Calu3 (cell line): Measurements from ENCODE around the gene DDX54. TPM values are rescaled to one million over a fixed set of nuclear protein-coding genes. Genes with fewer than 3 reads are reported as not detected.

Source experiments
- BruUV-seq: library from RNA; stranded (reverse); fragments of 400-500 nt; replicated peaks from 2 replicates; lab custom pipeline; 2021; lab: Mats Ljungman, UMichigan
- CTCF ChIA-PET: fragments of 300-600 bp; sonication (Branson Sonifier 250); formaldehyde crosslinking; loops from one replicate; lab custom pipeline; 2022; ENCODE audit warnings: antibody characterized with exemption; lab: Charles Lee
- DNase-seq: peaks from one replicate; pipeline ENCODE4 v3.0.0; 2022
- H3K27ac Mint-ChIP-seq: one replicate; pipeline ENCODE4 v1.8.0; 2022; ENCODE audit warnings: mixed read lengths; ENCODE audit not compliant: unreplicated experiment
- H3K27me3 Mint-ChIP-seq: one replicate; pipeline ENCODE4 v1.8.0; 2022; ENCODE audit warnings: mixed read lengths; ENCODE audit not compliant: unreplicated experiment
- H3K36me3 Mint-ChIP-seq: one replicate; pipeline ENCODE4 v1.8.0; 2022; ENCODE audit warnings: mild to moderate bottlenecking, moderate library complexity, mixed read lengths; ENCODE audit not compliant: insufficient read depth, unreplicated experiment
- H3K4me1 Mint-ChIP-seq: one replicate; pipeline ENCODE4 v1.8.0; 2022; ENCODE audit warnings: mild to moderate bottlenecking, low read depth, mixed read lengths; ENCODE audit not compliant: unreplicated experiment
- H3K4me3 Mint-ChIP-seq: one replicate; pipeline ENCODE4 v1.8.0; 2022; ENCODE audit warnings: mild to moderate bottlenecking, low read depth, moderate library complexity, mixed read lengths; ENCODE audit not compliant: unreplicated experiment
- H3K9me3 Mint-ChIP-seq: one replicate; pipeline ENCODE4 v1.8.0; 2022; ENCODE audit warnings: low read depth, mixed read lengths; ENCODE audit not compliant: unreplicated experiment
- intact Hi-C: fragments of 100-400 bp; cut with micrococcal nuclease; formaldehyde crosslinking; loops from one replicate; pipeline ENCODE4 v1.10.0; 2022; ENCODE audit not compliant: unreplicated experiment
- total RNA-seq: library from RNA; stranded (reverse); gene quantifications from 2 replicates; pipeline ENCODE4 v1.2.3, GENCODE V29; 2022
- TF ChIP-seq, protein P1 (sequence below): fragments of 200-600 bp; IDR thresholded peaks from one replicate; pipeline ENCODE4 v1.8.0; 2022; ENCODE audit warnings: antibody characterized with exemption; ENCODE audit not compliant: unreplicated experiment

DDX54 gene
- total RNA-seq, 1 experiment from 2014 or later: 104 TPM

GRCh38 chr12:113186033-113186365, 721 bp upstream of the DDX54 start:
- BruUV-seq: no TSS peak
- H3K9me3 Mint-ChIP-seq: no peaks in the 10 kb centered on the region
- CTCF ChIA-PET: interaction anchor here (1.1 kb wide), 1 partner anchor 35 kb away, joined by 4 read pairs; the partner anchor contains the start of gene TPCN1
- TF ChIP-seq, protein P1, sequence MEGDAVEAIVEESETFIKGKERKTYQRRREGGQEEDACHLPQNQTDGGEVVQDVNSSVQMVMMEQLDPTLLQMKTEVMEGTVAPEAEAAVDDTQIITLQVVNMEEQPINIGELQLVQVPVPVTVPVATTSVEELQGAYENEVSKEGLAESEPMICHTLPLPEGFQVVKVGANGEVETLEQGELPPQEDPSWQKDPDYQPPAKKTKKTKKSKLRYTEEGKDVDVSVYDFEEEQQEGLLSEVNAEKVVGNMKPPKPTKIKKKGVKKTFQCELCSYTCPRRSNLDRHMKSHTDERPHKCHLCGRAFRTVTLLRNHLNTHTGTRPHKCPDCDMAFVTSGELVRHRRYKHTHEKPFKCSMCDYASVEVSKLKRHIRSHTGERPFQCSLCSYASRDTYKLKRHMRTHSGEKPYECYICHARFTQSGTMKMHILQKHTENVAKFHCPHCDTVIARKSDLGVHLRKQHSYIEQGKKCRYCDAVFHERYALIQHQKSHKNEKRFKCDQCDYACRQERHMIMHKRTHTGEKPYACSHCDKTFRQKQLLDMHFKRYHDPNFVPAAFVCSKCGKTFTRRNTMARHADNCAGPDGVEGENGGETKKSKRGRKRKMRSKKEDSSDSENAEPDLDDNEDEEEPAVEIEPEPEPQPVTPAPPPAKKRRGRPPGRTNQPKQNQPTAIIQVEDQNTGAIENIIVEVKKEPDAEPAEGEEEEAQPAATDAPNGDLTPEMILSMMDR: no peak
- H3K27ac Mint-ChIP-seq: peak overlapping the region; percentile 78
- H3K36me3 Mint-ChIP-seq: peaks cover 72% of the 10 kb centered on the region
- DNase-seq: no peak
- H3K4me3 Mint-ChIP-seq: peak overlapping the region; percentile 99
- intact Hi-C loops: no loop called here
- H3K27me3 Mint-ChIP-seq: no peaks in the 10 kb centered on the region
- H3K4me1 Mint-ChIP-seq: peaks cover 19% of the 10 kb centered on the region

DNA sequence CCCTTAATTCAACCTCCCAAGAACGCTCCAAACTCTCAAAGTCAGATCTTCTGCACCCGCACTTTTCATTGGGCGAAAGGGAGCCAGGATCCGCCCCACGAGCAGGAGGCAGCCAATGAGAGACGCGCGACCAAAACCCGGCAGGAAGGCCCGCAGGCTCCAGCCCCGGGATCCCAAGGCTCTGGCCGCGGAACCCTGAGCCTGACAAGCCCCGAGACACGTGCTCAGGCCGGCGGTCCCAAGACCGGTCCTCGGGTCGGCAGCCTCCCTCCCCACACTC, 438 bp downstream of the DDX54 start:
- DNase-seq: peak; percentile 93
- peak overlapping the region; percentile 95 for H3K27ac Mint-ChIP-seq
- peak overlapping the region; percentile 99 for H3K4me3 Mint-ChIP-seq
- H3K4me1 Mint-ChIP-seq: peaks cover 19% of the 10 kb centered on the region
- no peaks in the 10 kb centered on the region for H3K9me3 Mint-ChIP-seq
- TF ChIP-seq, protein P1: no peak
- no TSS peak for BruUV-seq
- H3K36me3 Mint-ChIP-seq: peaks cover 71% of the 10 kb centered on the region
- no peaks in the 10 kb centered on the region for H3K27me3 Mint-ChIP-seq
- intact Hi-C loops: no loop called here
- CTCF ChIA-PET: interaction anchor here (0.5 to 0.6 kb wide), 3 partner anchors 12 to 206 kb away, joined by 3 to 7 read pairs (median 5); partner anchors contain the start of gene OAS2

DNA sequence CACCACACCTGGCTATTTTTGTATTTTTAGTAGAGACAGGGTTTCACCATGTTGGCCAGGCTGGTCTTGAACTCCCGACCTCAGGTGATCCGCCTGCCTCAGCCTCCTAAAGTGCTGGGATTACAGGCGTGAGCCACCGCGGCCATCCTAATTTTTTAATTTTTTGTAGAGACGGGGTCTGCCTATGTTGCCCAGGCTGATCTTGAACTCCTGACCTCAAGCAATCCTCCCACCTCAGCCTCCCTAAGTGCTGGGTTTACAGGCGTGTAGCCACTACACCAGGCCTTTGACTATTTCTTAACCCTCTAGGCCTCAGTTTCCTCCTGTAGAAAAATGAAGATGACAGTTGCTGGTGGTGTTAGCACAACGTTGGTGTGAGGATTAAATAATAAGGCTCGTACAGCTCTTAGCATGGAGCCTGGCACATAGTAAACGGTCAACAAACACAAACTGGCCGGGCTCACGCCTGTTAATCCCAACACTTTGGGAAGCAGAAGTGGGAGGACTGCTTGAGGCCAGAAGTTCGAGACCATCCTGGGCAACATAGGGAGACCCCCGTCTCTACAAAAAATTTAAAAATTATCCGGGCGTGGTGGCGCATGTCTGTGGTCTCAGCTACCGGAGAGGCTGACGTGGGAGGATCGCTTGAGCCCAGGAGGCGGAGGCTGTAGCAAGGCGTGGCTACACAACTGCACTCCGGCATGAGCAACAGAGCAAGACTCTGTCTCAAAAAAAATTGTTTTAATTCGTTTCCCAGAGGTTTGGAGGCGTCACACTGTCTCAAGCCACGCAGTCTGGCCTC, 979 bp downstream of the DDX54 start:
- Mint-ChIP-seq H3K4me1 (peaks cover 19% of the 10 kb centered on the region), H3K9me3 (no peaks in the 10 kb centered on the region), H3K27me3 (no peaks in the 10 kb centered on the region), H3K36me3 (peaks cover 73% of the 10 kb centered on the region), H3K27ac (peak overlapping the region; percentile 95), H3K4me3 (peak overlapping the region; percentile 99)
- TF ChIP-seq, protein P1: no peak
- intact Hi-C loops: no loop called here
- no TSS peak for BruUV-seq
- CTCF ChIA-PET: interaction anchor here (0.6 kb wide), 2 partner anchors 37 to 1985 kb away, joined by 3 to 4 read pairs; partner anchors contain the start of gene TPCN1
- DNase-seq: no peak

DNA sequence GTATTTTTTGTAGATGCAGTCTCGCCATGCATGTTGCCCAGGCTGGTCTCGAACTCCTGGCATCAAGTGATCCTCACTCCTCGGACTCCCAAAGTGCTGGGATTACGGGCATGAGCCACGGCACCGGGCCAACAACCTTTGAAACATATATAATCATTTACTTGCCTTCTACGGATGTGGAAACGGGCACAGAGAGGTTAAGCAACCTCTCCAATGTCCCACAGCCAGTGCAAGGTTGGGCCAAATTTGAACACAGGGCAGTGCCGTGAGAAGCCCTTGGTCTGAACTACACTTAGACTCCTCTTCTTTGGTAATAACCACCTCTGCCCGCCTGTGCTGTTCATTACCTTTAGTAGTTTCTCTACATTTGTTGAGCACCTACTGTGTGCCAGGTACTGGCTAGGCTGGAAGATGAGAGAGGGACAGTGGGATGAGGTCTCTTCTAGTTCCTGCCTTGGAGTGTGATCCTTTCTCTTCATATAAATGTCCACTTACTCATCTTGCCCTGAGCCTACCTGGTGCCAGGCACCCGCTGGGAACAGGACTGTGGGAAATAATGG, 2.2 kb downstream of the DDX54 start:
- intact Hi-C loops: no loop called here
- Mint-ChIP-seq H3K4me1 (peaks cover 19% of the 10 kb centered on the region), H3K27me3 (no peaks in the 10 kb centered on the region), H3K4me3 (peak overlapping the region; percentile 99), H3K9me3 (no peaks in the 10 kb centered on the region), H3K27ac (no peak overlapping the region), H3K36me3 (peaks cover 68% of the 10 kb centered on the region)
- TF ChIP-seq, protein P1: no peak
- BruUV-seq: no TSS peak
- CTCF ChIA-PET: interaction anchor here (1.0 kb wide), 1 partner anchor 9 kb away, joined by 3 read pairs; no protein-coding TSS in a partner anchor
- DNase-seq: no peak
